Cerebellar cortex (tissue), 1 donor: Measurements from ENCODE around the gene SCN1A.
"Not testable (repeated sequence)": the region's sequence is repeated elsewhere in the genome, so short reads cannot be mapped to it uniquely, and the experiment has no call there.

Experiments used
- DNase-seq: peaks from one replicate; pipeline ENCODE4 v3.0.0-alpha.2; 2015; ENCODE audit warnings: low spot score

Gene SCN1A

DNA sequence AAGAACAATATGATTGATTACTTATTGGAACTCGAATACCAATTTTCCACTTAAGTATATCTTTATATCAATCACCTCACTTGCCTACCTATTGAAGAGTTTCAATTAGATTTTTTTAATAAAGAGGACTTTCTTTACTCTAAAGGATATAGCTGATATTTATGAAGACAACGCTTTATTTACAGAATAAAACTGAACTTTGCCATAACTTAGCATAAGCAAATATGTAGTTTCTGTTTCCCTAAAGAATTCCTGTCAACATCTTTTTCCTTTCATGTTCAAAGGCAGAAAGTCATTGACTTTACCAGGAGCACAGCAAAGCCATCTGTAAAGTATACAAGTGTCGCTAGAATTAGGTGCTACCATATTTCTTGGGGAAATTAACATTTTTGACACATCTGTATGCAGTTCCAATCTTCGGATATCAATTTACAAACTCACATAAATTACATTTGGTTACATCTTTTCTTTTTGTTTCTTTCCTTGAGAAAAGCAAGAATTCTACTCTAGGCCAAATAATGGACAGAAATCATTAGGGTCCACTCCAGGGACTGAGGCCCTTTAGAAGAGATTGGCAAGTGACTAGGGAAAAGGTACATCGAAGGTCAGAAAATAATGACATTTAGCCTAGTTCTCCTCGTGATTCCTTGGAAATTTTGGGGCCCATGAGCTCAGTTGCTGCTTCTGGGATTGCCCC, 7.5 kb upstream of the SCN1A start:
- no peak for DNase-seq

DNA sequence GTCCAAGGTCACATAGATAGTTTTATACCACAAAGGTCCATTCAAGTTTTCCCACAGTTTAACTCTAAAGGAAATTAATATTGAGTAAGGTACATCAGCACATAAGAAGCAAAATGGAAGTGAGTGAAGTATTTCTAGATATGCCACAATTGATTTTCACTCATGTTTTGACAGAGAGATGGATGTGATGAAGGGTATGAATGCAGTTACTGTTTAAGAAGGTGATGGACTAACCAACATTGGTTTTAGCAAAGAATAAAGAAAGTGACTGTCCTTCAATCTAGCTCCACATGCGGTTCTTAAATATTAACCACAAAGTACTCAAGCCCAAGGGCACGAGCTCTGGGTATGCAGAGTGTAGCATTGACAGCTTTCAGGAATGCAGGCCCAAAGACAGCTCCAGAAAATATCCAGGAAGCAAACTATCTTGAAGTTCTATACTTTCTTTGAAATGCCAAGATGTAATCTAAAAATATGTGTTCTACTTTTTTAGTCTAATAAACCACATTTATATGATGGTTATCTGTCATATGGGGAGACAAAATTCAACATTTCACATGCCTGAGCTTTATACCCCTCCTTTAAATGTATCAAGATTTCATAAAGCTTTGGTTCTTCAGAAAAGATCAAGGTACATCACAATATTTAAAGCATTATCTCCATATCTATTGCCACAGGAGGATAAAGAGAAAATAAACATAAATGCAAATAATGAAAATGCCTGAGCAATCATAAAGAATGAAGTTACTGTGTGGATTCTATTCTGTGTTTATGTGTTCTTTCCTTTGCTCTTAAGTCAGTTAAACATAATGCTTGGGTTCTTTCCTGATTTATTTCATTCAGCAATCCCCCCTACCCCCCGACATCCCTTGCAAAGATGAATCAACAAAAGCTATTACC, 6.7 kb upstream of the SCN1A start:
- no peak for DNase-seq

GRCh38 chr2:166133653-166134052, 5.8 kb upstream of the SCN1A start:
- no peak for DNase-seq

DNA sequence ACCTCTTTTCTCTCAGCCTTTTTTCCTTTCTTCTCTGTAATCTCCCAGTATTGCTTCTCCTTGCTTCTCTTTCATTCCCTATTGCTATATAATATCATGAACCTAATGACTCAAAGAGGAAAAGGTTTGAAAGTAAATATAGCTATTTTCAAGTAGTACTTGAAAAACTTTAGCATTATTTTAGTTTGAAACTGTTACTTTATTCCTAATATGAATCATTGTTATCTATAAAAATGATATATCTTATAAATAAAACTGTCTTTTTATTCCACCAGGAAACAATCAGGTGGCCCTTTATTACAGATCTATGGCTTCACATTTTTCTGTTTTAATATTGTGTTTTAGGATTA, 311 bp upstream of the SCN1A start:
- no peak for DNase-seq

DNA sequence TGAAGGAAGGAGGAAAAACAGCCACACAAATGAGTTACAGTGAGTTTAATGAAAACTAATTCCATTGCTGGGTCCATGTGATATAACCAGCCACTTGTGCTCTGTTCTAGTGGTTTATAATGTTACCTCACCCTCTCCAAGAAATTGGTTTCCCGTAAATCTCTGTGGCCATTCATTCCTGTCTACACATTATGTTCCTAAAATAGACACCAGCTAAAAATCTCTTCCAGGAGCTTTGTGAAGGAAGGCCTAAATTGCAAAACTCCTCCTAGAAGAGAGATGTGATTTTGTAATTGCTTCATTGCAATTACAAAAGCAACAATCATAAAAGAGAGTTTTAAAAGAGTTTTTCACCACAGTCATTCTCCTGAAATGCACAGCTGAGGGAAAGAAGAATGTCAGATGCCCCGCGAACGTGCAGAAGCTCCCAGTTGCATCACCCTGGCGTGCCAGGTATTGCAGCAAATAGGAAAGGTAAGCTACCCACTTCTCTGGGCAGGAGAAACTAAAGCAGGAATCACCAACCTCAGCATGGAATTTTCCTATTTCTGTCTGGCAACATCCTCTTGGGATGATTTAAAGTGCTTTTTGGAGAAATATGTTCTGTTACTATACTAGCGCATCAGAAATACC, 1.7 kb downstream of the SCN1A start:
- peak; percentile 34 for DNase-seq

DNA sequence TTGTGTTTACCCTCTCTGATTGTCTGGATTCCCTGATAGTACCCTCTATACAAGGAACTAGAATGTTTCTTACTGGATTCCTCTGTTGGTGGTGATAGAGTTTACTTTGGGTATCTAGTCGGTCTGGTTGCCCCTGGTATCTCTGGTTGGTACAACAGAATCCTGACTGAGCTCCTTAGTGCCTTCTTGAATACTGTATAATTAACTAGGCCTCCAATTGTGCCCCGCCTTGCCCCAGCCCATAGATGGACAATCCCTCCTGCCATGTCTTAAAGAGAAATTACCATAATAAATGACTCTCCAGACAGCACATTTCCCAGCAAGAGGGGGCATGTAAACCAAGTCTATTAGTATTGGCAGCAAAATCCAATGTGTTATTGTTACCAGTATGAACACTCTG, 2.3 kb downstream of the SCN1A start:
- peak; percentile 28 for DNase-seq

- DNase-seq: no peak
Observed at GRCh38 chr2:166118180-166118579, 9.6 kb downstream of the SCN1A start.

DNA sequence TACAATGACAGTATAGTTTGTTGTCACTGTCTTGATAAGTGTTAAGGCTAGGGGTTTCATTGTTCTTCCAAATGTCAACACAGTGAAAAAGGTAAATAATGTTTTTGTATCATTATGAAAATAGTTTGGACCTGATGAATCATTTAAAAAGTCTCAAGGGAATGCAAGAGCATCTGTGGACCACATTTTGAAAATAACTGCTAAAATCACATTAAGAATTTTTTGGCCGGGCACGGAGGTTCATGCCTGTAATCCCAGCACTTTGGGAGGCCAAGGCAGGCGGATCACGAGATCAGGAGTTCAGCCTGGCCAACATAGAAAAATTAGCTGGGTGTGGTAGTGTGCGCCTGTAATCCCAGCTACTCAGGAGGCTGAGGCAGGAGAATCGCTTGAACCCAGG, 10.3 kb downstream of the SCN1A start:
- DNase-seq: no peak

- DNase-seq: no peak
Observed at GRCh38 chr2:166115589-166115988, 12.2 kb downstream of the SCN1A start.

GRCh38 chr2:166112193-166112605, 15.6 kb downstream of the SCN1A start:
- no peak for DNase-seq

- peak; percentile 11 for DNase-seq
Observed at GRCh38 chr2:166106431-166107015, 21.3 kb downstream of the SCN1A start.

DNA sequence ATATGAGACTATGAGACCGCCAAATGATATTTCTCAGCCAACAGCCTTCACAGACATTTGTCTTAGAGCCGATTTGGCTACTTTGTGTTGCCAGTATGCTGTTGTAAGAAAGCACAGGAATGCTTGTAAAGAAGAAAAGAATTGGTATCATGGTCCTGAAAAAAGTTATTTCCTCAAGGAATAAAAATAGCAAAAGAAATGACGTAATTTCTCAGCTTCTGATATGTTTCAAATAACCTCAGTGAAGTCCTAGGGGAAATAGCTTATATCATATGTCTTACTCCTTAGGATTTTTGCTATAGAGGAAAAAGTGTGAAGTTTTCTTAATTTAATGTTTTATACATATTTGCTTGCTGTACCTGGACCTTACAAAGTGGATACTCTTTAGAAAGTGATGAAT, 23.0 kb downstream of the SCN1A start:
- DNase-seq: no peak

- DNase-seq: no peak
Observed at GRCh38 chr2:166104084-166104483, 23.7 kb downstream of the SCN1A start.

DNA sequence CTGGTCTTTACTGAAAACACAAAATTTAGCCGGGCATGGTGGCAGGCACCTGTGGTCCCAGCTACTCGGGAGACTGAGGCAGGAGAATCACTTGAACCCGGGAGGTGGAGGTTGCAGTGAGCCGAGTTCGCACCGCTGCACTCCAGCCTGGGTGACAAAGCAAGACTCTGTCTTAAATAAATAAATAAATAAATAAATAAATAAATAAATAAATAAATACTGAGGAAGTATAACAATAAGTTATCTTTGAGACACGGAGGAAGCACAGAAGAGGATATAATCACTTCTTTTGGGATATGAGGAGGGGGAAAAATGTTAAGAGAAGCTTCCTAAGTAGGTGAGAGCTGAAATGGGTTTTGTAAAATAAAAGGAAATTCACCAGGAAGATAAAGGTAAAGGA, 24.5 kb downstream of the SCN1A start:
- not testable (repeated sequence) for DNase-seq

DNA sequence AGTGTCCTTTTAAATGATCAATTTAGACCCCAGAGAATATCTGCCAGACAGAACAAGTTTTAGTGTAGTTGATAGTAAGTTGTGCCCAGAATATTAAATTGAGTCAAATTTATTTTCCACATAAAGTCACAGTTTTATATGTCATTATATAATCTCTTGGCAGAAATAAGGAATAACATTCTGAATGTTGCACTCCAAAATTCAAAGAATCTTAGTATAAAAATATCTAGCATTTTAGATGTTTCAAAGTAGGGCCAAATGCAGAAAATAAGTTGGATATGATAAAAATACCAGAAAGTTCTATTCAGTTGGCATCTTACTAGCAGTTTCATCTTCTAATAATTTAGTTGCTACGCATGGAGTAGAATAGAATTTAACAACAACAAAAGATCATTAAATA, 33.5 kb downstream of the SCN1A start:
- no peak for DNase-seq

DNA sequence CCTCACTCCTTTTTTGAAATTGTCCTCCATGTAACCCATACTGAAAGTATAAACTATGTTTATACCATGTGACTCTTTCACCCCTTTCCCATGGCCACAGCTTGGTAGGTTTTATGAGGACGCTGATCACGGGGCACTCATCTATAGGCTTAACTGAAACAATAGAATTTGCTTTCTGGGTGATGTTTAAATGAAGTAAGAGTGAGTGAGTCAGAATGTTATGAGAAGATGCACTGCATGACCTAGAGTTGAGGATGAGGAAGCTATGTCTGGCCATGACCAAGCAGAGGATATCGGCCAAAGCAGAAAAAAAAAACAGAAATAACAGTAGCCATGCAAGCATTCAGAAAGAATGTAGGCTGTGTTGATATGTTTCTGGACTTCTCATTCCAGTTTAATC, 34.9 kb downstream of the SCN1A start:
- no peak for DNase-seq

DNA sequence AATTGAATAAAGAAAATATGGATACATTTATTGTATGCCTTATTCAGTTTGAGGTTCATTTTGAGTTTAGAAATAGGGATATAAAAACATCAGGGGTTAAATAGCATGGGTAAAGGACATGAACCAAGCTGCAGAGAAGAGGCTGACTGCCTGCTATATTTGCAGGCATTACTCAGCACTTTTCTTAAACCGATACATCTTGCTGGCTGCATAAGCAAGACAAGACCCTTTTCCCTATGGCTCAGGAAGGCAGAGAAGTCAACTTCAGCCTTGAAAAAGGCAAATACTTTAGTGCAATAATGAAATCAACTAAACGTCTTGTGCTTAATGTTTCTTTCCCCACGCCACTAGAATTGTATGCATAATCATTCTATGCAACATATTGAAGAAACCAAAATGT, 36.4 kb downstream of the SCN1A start:
- peak; percentile 20 for DNase-seq

GRCh38 chr2:166090908-166091307, 36.9 kb downstream of the SCN1A start:
- DNase-seq: peak; percentile 18

GRCh38 chr2:166090346-166090745, 37.5 kb downstream of the SCN1A start:
- DNase-seq: no peak

GRCh38 chr2:166088634-166089033, 39.2 kb downstream of the SCN1A start:
- DNase-seq: no peak

GRCh38 chr2:166084301-166084700, 43.5 kb downstream of the SCN1A start:
- DNase-seq: no peak

DNA sequence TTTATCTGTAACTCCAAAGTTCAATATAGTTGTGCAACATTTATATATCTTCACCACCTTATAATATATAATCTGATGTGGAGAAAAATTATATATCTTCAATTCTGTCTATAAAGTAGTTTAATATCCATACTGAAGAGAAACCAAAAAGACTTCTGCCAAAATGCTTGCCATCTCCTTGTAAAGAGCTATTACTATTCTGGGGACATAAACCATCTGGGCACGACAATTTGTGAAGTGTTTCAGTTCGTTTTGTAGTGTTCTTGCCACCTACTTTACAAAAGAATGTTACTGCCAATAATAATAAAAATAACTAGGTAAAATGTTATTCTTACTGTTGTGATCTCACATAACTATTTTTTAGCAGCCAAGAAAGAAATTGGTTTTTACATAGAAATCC, 45.1 kb downstream of the SCN1A start:
- DNase-seq: no peak

DNA sequence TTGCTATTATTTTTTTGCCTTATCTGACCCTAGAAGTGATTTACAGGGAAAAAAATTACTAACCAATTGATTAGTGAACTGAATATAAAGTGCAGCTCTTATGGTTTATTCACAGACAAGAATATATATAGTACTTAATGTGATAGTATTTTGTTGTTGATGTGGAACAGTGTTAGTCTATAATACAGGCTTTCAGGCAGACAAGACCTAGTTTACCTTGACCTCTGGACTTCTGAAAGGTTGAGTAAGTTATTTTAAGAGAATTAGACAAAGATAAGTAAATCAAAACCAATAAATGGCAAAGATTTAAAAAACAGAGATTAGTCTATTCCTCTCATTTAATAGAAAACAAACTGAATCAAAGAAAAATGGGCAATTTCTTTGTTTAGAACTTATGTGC, 46.0 kb downstream of the SCN1A start:
- no peak for DNase-seq
